Myometrial cell (primary cell): ENCODE data around the gene IGSF22. TPM values are rescaled to one million over a fixed set of nuclear protein-coding genes. Genes with fewer than 3 reads are reported as not detected.

ENCODE experiments used
- total RNA-seq: library from RNA; depleted of rRNA; stranded (reverse); fragments of >200 nt; gene quantifications from 2 replicates; pipeline ENCODE4 v1.2.3, GENCODE V29; 2015

The IGSF22 gene
- total RNA-seq, result not detected in 2 replicates

DNA sequence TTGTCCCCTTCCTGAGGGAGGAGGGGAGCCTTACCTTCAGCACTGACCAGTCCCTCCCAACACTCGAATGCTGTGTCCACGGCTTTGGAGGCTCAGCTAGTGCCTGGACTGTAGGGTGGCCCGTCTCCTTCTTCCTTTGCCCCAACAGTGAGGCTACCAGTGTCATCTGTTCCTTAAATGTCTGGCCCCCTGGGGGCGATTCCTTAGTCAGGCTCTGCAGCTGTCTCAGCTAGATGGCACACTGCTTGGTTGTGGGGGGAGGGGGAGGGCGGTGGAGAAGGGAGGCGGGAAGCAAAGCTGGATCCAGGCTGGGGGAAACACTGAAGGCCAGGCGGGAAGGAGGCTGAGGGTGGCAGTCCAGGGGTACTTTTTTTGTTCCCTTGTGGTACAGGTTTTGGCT, at the start of gene IGSF22:
Gene IGSF22, minus strand, starts transcription at position 149 of the 400 bp plus-strand sequence. CDS start 1,952 bp downstream, outside the sequence.

DNA sequence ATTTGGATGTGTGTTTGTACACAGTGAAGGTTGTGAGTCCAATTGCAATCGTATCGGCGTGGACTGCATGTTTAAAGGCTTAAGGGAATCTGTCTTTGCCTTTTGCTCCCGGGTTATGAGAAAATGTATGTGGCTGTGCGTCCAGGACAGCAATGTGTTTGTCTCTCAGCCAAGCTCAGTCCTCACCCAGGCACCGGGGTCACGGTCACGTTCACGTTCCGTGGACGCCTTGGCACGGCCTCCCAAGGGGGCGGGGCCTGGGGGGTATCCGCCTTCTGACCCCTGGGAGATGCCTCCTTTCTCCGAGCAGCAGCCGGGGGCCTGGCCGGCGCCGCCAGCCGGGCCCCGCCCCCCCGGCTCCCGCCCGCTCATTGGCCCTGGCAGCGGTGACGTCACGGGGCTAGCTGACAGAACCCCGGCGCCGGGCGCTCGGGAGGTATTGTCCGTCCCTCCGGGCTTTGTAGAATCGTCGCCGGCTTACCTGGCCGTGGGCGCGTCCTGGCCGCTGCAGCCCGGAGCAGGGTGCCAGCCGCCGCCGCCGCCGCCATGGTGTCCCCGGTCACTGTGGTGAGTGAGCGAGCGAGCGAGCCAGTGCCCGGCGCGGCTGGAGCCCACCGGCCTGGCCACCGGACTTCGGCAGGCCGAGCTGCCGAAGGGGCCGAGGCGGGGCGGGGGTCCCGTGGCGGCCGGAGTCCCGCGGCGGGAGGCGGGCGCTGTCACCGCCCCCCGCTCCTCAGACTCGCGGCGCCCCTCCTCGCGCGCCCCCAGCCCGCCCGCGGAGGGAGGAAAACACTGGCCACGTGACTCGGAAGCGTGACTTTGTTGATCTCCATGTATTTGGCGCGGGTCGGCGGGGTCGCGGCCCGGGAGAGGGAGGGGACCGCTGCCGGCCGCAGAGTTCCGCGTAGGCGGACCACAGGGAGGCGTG, 27.4 kb downstream of the IGSF22 start, which contains the start of gene TMEM86A:
Gene TMEM86A, plus strand, starts transcription at position 439 of the 928 bp plus-strand sequence. Its CDS starts 108 bp downstream, at position 547.

Other genes with a start within 250 kb of the IGSF22 start
- 70.6 and 103 TPM in 2 replicates for gene TSG101, start 199.2 kb downstream of the IGSF22 start, total RNA-seq
- 25.2 and 50.5 TPM in 2 replicates for gene UEVLD, start 137.5 kb downstream of the IGSF22 start, total RNA-seq
- gene MISFA, start 126.4 kb downstream of the IGSF22 start, total RNA-seq, result not detected in 2 replicates
- gene SPTY2D1, start 91.8 kb downstream of the IGSF22 start, total RNA-seq, result 10.6 and 13.5 TPM in 2 replicates
- 0.53 and 0.86 TPM in 2 replicates for gene TMEM86A, start 27.4 kb downstream of the IGSF22 start, total RNA-seq
- gene PTPN5, start 65.6 kb upstream of the IGSF22 start, total RNA-seq, result not detected in 2 replicates
- not detected in 2 replicates for gene MRGPRX1, start 213.2 kb upstream of the IGSF22 start, total RNA-seq